HUES6 (cell line): ENCODE results near the gene IL11.
A peak's percentile ranks its signal among the peaks of the same experiment; 100 is the strongest.

Experiments used
- H3K27ac ChIP-seq: 2 replicates; pipeline ENCODE4 v1.7.0; 2013; ENCODE audit warnings: low read depth, mild to moderate bottlenecking, low read length, inconsistent platforms
- H3K27me3 ChIP-seq: 2 replicates; pipeline ENCODE4 v1.6.1; 2013; ENCODE audit warnings: low read length; ENCODE audit not compliant: control insufficient read depth, insufficient read depth
- H3K36me3 ChIP-seq: 2 replicates; pipeline ENCODE4 v1.6.1; 2013; ENCODE audit warnings: low read length; ENCODE audit not compliant: control insufficient read depth, insufficient read depth
- H3K4me1 ChIP-seq: 2 replicates; pipeline ENCODE4 v1.6.1; 2013; ENCODE audit warnings: low read length; ENCODE audit not compliant: control insufficient read depth, insufficient read depth
- H3K4me3 ChIP-seq: 2 replicates; pipeline ENCODE4 v1.5.1; 2013; ENCODE audit warnings: low read depth, low read length
- H3K9ac ChIP-seq: one replicate; pipeline ENCODE4 v1.6.1; 2013; ENCODE audit warnings: mild to moderate bottlenecking, low read length
- H3K9me3 ChIP-seq: 2 replicates; pipeline ENCODE4 v1.6.1; 2013; ENCODE audit warnings: low read depth, low read length; ENCODE audit not compliant: control insufficient read depth, insufficient read depth

IL11 gene

DNA sequence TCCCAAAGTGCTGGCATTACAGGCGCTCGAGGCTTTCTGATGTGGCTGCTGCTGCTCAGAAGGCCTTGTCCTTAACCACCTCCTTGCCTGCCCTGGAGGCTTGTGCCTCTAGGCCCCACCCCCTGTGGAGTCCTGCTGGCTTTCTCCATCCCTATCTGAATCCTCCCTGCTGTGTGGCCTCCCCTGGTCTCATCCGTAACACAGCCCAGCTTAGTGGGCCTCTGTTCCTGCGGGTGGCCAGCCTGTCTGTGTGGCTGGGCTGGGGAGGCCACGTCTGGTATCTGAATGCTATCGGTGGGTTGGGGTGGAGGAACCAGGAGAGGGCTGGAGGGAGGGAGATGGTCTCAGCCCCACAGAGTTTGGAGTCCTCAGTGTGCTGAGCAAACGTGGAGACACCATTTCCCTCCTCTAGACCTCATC is 20.2 kb upstream of the IL11 start:
- Histone ChIP-seq H3K9ac (no peak overlapping the region), H3K27ac (no peak overlapping the region)

DNA sequence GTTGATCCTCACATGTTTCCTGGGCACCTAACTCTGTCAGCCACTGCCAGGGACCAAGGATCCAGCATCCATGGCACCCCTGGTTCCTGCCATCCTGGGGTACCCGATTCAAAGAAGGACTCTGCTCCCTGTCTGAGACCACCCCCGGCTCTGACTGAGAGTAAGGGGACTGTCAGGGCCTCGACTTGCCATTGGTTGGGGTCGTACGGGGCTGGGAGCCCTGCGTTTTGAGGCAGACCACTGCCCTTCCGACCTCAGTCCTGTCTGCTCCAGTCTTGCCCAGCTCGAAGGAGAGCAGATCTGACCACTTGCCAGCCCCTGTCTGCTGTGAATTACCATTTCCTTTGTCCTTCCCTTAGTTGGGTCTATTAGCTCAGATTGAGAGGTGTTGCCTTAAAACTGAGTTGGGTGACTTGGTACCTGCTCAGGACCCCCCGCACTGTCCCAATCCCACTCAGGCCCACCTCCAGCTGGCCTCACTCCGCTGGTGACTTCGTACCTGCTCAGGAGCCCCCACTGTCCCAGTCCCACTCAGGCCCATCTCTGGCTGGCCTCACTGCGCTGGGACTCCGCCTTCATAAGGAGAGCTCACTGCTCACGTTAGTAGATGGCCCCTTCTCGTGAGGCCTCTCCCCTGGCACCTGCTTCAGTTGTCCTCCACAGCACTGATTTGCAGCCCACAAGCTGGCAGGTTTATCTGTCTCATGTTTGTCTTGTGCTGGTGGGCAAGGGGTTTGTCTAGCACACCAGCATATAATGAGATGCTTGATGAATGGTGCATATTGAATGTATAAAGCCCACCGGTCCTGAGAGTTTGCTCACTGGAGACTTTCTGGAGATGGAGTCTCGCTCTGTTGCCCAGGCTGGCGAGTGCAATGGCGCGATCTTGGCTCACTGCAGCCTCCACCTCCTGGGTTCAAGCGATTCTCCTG is 19.4 kb upstream of the IL11 start:
- Histone ChIP-seq H3K9me3 (no peaks in the 10 kb centered on the region), H3K27me3 (no peaks in the 10 kb centered on the region), H3K27ac (no peak overlapping the region), H3K9ac (peak overlapping the region; percentile 21), H3K36me3 (peaks cover 45% of the 10 kb centered on the region), H3K4me3 (no peak overlapping the region), H3K4me1 (peaks cover 63% of the 10 kb centered on the region)

More for the DNA sequence above, 20.2 kb upstream of the IL11 start:
- peaks cover 59% of the 10 kb centered on the region for H3K4me1 ChIP-seq
- no peaks in the 10 kb centered on the region for H3K27me3 ChIP-seq
- H3K36me3 ChIP-seq: peaks cover 45% of the 10 kb centered on the region
- no peaks in the 10 kb centered on the region for H3K9me3 ChIP-seq
- H3K4me3 ChIP-seq: no peak overlapping the region

DNA sequence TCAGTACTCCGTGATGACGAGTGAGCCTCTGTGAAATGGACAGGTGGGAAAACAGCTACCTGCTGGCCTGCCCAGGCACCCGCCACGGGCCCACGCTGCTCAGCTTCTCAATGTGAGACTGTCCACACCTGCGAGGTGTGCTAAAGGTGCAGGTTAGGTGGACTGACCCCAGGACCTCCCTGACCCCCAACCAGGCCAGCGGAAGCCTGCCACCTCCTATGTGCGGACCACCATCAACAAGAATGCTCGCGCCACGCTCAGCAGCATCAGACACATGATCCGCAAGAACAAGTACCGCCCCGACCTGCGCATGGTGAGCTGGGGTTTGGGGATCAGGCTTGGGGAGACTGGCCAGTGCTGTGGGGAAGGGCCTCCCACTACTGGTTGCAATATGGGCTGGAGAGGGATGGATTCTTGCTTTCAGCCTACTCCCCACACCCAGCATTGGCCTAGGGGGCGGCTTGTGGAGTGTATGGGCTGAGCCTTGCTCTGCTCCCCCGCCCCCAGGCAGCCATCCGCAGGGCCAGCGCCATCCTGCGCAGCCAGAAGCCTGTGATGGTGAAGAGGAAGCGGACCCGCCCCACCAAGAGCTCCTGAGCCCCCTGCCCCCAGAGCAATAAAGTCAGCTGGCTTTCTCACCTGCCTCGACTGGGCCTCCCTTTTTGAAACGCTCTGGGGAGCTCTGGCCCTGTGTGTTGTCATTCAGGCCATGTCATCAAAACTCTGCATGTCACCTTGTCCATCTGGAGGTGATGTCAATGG is 17.7 kb upstream of the IL11 start:
- Histone ChIP-seq H3K36me3 (peaks cover 45% of the 10 kb centered on the region), H3K27me3 (peaks cover under 1% of the 10 kb centered on the region; the same call in 1 of the 2 replicates), H3K9ac (peak overlapping the region; percentile 96), H3K4me3 (peak overlapping the region; percentile 92), H3K4me1 (peaks cover 64% of the 10 kb centered on the region), H3K27ac (no peak overlapping the region), H3K9me3 (no peaks in the 10 kb centered on the region)

DNA sequence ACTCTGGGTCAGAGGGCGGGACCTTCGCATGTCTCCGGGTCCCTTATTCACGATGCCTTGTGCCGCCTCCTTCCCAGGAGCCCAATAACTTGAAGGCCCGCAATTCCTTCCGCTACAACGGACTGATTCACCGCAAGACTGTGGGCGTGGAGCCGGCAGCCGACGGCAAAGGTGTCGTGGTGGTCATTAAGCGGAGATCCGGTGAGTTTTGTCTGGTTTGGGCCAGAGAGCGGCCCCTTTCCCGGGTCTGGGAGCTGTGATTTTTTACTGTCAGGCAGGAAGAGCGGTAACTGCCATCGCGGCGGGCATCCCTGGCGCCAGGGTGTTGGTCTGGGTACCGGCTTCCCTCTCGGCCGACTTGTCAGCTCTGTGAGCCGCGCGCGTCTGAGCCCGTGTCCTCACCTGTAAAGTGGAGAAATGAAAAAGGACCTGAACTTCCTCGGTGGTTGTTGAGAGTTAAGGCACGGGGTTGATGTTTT is 16.3 kb upstream of the IL11 start:
- Histone ChIP-seq H3K4me1 (peaks cover 52% of the 10 kb centered on the region), H3K27me3 (peaks cover 14% of the 10 kb centered on the region), H3K36me3 (peaks cover 45% of the 10 kb centered on the region), H3K9me3 (no peaks in the 10 kb centered on the region), H3K27ac (no peak overlapping the region), H3K4me3 (peak overlapping the region; percentile 92), H3K9ac (peak overlapping the region; percentile 96)

DNA sequence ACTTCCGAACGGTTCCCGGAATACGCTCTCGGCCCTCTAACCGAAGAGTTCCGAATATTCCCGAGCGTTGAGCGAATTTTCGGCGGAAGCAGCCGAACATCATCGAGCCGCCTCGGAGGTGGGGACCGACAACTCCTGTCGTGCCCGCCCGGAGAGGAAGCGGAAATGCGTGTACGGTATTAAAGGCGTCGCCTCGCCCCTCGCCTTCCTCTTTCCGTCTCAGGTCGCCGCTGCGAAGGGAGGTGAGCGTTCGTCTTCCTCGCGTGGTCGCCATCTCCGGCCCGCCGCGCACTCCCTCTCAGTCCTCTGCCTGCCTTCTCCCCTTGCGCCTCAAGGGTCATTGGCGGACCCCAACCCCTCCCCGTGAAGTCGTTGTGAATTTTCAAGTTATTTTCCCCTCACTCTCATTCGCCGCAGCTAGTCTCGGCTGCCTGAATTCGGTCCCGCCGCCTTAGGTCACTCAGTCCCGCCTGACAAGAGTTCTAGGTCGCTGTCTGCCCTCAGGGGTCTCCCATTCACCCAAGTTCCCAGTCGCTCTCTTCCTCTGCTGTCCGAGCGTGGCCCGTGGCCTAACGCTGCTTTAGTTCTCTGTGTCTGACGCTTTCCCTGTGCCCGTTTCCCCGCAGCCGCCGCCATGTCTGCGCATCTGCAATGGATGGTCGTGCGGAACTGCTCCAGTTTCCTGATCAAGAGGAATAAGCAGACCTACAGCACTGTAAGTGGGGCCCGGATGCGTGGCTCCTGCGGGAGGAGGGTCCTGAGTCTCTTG is 15.6 kb upstream of the IL11 start, which contains the start of gene RPL28:
TSS of gene RPL28 (plus strand) at position 209 of the 769 bp plus-strand sequence. CDS start at position 635, 426 bp downstream.
- peaks cover 45% of the 10 kb centered on the region for H3K36me3 ChIP-seq
- H3K4me1 ChIP-seq: peaks cover 48% of the 10 kb centered on the region

DNA sequence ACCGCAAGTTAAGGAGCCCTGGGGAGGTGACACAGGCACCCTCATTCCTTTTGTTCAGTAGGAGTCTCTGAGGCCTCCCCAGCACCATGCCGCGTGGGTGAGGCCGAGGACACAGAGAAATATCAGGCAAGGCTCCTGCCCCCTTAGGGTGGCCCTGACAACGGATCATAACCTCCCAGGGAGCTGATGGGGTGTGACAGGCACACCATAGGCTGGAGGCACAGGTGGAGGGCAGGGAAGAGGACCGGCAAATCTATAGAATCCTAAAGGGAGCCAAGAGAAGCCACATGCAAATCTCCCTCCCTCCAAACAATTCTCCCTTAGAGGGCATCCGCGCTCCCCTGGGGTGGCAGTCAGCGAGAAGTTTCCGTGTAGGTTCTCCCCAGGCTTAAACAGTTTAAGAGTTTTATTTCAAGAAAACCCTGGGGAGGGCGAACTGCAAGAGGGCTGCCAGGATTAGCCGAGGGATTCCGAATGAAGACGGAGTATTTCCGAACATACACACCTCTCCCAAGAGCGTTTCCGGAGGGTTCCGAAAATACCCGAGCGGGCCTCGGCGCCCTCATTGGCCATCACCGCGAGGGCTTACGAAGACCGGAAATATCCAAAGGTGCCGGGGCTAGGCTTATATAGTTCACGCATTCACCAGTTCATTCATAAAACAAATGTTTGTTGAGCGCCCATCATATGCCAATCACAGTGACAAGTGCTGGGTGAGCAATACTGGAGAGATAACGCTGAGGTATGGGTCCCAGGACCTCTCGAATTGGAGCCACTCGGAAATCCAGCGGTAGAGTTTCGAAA is 14.9 kb upstream of the IL11 start:
- Histone ChIP-seq H3K36me3 (peaks cover 43% of the 10 kb centered on the region), H3K27ac (peak overlapping the region; percentile 44), H3K9ac (peak overlapping the region; percentile 70)

More for the DNA sequence above, 15.6 kb upstream of the IL11 start, which contains the start of gene RPL28:
- Histone ChIP-seq H3K27ac (peak within 1 kb of the TSS; percentile 44), H3K27me3 (peaks cover 15% of the 10 kb centered on the region), H3K9me3 (no peaks in the 10 kb centered on the region), H3K9ac (peak within 1 kb of the TSS; percentile 96), H3K4me3 (peak within 1 kb of the TSS; percentile 92)

DNA sequence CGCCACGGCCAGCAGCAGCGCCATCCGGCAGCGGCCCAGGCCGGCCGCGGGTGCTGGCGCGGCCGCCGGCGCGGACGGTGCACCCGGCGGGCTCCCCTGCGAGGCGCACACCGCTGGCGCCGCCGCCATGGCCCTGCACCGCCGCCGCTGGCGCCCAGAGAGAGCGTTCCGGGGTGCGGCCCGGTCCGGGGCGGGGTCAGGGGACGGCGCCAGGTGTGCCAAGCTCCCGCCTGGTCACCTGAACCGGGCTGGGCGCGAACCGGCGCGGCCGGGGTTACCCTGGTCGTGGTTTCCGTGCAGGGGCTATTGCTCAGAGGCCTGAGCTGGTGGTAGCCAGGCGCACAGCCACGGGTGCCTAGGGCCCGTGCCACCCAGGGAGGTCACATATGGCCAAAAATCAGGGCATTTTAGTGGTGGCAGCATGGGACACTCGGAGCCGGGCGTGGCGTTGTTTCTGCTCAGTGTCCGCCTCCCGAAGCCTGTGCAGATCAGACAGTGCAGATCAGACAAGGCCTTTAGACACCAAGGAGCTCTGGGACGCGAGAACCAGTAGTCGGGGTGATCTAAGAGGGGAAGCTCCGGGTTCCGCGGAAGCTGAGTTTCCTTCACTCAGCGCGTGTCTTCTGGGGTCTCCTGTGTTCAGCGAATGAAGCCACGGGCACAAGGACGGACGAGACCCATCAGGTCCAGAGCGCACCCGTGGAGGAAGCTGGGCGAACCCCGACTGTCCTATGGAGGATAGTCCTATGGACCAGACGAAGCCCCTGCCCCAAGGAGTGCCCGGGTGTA is 14.1 kb upstream of the IL11 start, which contains the start of gene TMEM238:
TSS of gene TMEM238 (minus strand) at position 162 of the 789 bp plus-strand sequence. CDS start at position 129, 33 bp downstream.
- no peak within 1 kb of the TSS for H3K27ac ChIP-seq
- peak within 1 kb of the TSS; percentile 70 for H3K9ac ChIP-seq
- peak within 1 kb of the TSS; percentile 92 for H3K4me3 ChIP-seq
- H3K27me3 ChIP-seq: peaks cover 18% of the 10 kb centered on the region
- no peaks in the 10 kb centered on the region for H3K9me3 ChIP-seq
- H3K36me3 ChIP-seq: peaks cover 35% of the 10 kb centered on the region
- H3K4me1 ChIP-seq: peaks cover 33% of the 10 kb centered on the region

More for the DNA sequence above, 14.9 kb upstream of the IL11 start:
- Histone ChIP-seq H3K27me3 (peaks cover 15% of the 10 kb centered on the region), H3K9me3 (no peaks in the 10 kb centered on the region), H3K4me3 (peak overlapping the region; percentile 92), H3K4me1 (peaks cover 41% of the 10 kb centered on the region)

DNA sequence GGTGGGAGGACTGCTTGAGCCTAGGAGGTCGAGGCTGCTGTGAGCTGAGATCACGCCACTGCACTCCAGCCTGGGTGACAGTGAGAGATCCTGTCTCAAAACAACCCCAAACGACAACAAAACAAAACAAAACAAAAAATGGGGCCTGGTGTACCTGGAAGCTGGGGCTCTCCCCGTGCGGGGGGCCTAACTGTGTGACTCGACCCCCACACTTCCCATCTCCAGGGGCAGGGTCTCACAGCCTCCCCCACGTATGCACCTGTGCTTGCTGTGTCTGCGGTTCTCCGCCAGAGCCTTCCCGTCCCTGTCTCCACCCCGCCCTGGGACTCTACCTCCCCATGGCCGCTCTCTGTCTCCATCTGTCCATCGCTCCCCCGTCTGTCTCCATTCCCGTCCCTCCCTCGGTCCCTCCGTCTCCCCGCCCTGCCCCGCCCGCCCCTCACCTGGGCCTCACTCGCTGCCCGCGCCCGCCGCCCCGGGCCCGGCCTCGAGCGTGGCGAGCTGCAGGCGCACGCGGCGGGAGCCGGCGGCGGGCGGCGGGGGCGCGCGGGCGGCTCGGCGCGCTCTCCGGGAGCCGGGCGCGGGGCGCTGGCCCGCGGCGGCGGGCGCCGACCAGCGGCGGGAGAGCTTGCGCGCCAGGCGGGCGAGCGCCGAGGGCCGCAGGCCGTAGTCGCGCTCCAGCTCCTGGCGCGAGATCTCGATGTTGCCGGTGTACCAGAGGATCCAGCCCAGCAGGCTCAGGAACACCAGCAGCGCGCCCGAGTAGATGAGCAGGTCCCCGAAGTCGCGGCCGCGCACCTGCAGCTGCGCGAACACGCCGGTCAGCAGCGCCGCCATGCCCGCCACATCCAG is 13.2 kb upstream of the IL11 start:
- no peak overlapping the region for H3K27ac ChIP-seq
- peaks cover 27% of the 10 kb centered on the region for H3K36me3 ChIP-seq
- H3K4me1 ChIP-seq: peaks cover 25% of the 10 kb centered on the region
- peaks cover 26% of the 10 kb centered on the region for H3K27me3 ChIP-seq
- no peaks in the 10 kb centered on the region for H3K9me3 ChIP-seq
- H3K9ac ChIP-seq: peak overlapping the region; percentile 70
- peak overlapping the region; percentile 92 for H3K4me3 ChIP-seq
